Motor neuron (in vitro differentiated cells): ENCODE results near the gene SFXN5. TPM values are rescaled to one million over a fixed set of nuclear protein-coding genes. Genes with fewer than 3 reads are reported as not detected.

Experiments used
- ATAC-seq, 8 experiments: fragments of 200-7000 bp; cut with Tn5 transposase; replicated peaks in 6 of 8; 2 replicates each; pipeline ENCODE4 v1.8.0; 2021; ENCODE audit warnings: mild to moderate bottlenecking in 8 of 8, moderate library complexity in 8 of 8
- H3K27ac ChIP-seq, 2 donors: fragments of 250-450 bp; sonication (Bioruptor Pico); 2 replicates each; pipeline ENCODE4 v1.9.0; 2021; ENCODE audit warnings: antibody characterized with exemption in 2 of 2, mild to moderate bottlenecking in 2 of 2, moderate library complexity in 1 of 2
- H3K4me1 ChIP-seq, 2 donors: fragments of 250-450 bp; sonication (Bioruptor Pico); replicated peaks in 1 of 2; 2 replicates each; pipeline ENCODE4 v1.6.1; 2021; ENCODE audit warnings: antibody characterized with exemption in 2 of 2, mild to moderate bottlenecking in 2 of 2, moderate library complexity in 1 of 2
- H3K4me3 ChIP-seq, 5 donors: fragments of 250-450 bp; sonication (Bioruptor Pico); 2 replicates each; pipeline ENCODE4 v1.9.0; 2021; ENCODE audit warnings: antibody characterized with exemption in 5 of 5, mild to moderate bottlenecking in 5 of 5, moderate library complexity in 4 of 5
- WGBS, 10 experiments: fragments of 450-650 bp; shearing (Covaris generic); methylation state at CpG; one replicate each; pipeline ENCODE4 v1.0.0; 2022; 5-methylcytosine and 5-hydroxymethylcytosine counted together
- in situ Hi-C, 9 experiments: fragments of 400-800 bp; cut with MboI; loops; one replicate each; pipeline ENCODE4 v1.15.0; 2021; ENCODE audit warnings: low sequenced_read_pairs in 9 of 9, low pct_unique_long_range_greater_than_20kb in 2 of 9; ENCODE audit not compliant: unreplicated experiment in 9 of 9
- total RNA-seq, 8 experiments: library from RNA; unstranded; fragments of 300-600 nt; gene quantifications; 2 replicates each; pipeline versions ENCODE4 v1.2.3 to v1.2.4, GENCODE V29; 2022

SFXN5 gene
- total RNA-seq, 8 experiments from 2014 or later = 6.4 to 35.6 (median 16.0) TPM

DNA sequence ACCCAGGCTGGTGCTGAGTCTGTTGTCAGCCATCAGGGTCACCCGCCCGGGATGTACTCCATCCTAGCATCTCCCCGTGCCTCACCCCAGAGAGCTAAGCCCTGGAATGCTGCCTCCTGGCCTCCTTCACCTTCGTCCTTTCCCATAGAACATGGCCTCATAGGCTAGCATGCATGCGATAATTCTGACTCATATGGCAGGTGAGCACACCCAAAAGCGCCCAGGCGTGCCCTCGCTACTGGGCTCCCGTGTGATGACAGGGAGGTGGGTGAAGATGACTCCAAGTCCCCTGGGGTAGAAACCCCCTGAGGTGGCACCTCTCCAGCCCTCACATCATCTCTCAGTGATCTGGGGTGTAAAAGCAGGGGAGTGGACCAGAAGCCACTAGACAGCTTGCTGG lies 177.0 kb downstream of the SFXN5 start:
- Histone ChIP-seq H3K4me1 (peaks cover 4 to 5% of the 10 kb centered on the region in 2 donors), H3K4me3 (no peak overlapping the region), H3K27ac (no peak overlapping the region)
- ATAC-seq = no peak
- 40 to 100% (median 94%) methylated on average over 1 to 5 of the region's 9 CpGs; no CpG with 5 or more reads in 4 of the 10 experiments for WGBS, 10 experiments
- in situ Hi-C loops = loop anchor here in 7 of 9 experiments (10.0 to 25.0 kb wide), 5 partner anchors 268 to 1357 kb away; no protein-coding TSS in a partner anchor

DNA sequence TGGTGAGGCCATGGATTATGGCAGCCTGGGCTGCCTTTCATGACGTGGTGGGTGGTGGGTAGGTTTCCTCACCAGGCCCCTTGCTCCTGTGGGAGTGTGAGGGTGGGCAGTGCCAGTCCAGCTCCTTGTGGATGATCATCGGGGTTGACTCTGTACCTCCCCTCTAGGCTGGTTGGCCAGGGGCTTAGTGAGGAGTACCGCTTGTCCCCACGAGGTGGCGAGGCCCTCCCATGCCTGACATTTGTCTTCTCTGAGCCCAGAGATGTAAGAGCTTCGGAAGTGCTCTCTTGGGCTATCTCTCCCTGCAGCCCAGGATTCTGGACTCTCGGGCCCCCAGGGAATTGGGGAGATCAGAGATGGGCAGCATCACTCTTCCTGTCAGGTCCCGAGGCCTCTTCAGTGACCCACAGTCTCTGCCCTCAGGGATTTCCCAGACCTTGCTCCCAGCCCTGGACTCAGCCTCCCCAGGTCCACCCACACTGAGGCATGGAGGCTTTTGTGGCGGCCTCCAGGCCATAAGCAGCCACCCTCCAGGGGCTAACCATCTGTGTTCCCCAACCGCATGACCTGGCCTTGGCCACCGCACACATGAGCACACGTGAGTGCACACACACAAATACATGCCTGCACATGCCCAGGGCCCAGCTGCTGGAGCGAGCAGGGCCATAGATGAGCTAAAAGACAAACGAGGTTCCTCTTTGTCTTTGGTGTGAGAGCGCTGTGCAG lies 177.8 kb downstream of the SFXN5 start:
- no peak overlapping the region for H3K4me3 ChIP-seq
- ATAC-seq = peak; percentile 33 to 83 (median 50)
- in situ Hi-C loops = loop anchor here in 7 of 9 experiments (10.0 to 25.0 kb wide), 5 partner anchors 269 to 1356 kb away; no protein-coding TSS in a partner anchor
- WGBS, 10 experiments = 0 to 80% (median 34%) methylated on average over 1 to 7 of the region's 15 CpGs; no CpG with 5 or more reads in 3 of the 10 experiments
- no peak overlapping the region for H3K27ac ChIP-seq
- peaks cover 4 to 5% of the 10 kb centered on the region in 2 donors for H3K4me1 ChIP-seq

DNA sequence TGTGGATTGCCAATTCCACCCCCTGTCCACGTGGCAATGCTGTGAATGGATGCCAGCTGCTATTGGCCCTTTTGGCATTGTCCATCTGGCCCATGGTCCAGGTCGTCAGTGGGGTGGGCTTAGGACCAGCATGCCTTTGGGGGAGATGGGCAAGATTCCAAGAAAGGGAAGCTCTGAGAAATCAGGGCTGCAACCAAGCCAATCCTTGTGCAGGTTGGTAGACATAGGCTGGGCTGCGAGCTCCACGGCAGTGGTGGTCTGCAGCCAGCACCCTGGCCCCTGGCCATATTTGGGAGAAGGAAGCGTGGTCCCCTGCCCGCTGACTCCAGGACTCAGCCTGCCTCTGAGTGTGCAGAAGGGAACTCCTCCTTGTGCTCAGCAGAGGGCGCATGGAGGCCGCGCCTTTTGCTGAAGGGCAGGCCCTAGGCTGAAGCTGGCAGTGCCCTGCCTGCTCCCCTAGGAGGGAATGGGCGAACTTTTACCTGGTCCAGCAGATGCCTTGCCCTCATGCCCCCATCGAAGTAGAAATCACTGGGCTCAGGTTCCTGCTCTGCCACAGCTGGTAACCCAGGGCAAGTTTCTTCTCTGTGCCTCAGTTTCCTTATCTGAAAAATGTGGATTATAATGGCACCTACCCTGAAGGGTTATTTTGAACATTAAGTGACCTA lies 178.9 kb downstream of the SFXN5 start:
- no peak overlapping the region for H3K27ac ChIP-seq
- in situ Hi-C loops = loop anchor here in 7 of 9 experiments (10.0 to 25.0 kb wide), 5 partner anchors 270 to 1355 kb away; no protein-coding TSS in a partner anchor
- 0 to 20% (median 10%) methylated on average over 1 to 7 of the region's 11 CpGs; no CpG with 5 or more reads in 4 of the 10 experiments for WGBS, 10 experiments
- H3K4me1 ChIP-seq = peaks cover 4 to 5% of the 10 kb centered on the region in 2 donors
- H3K4me3 ChIP-seq = no peak overlapping the region
- peak; percentile 3 to 76 (median 56) for ATAC-seq

Other genes with a start within 250 kb of the SFXN5 start
- gene EXOC6B, start 245.7 kb downstream of the SFXN5 start, total RNA-seq = 10 to 100 TPM; 16.7 to 37.4 (median 25.3) TPM
- gene SPR, start 184.3 kb downstream of the SFXN5 start, total RNA-seq = 100 to 1,000 TPM in 1 of 8 experiments, 10 to 100 TPM in 2, 1 to 10 TPM in 3, under 1 TPM in 2; 0.55 to 116 (median 2.6) TPM
- gene EMX1, start 154.2 kb downstream of the SFXN5 start, total RNA-seq = 1 to 10 TPM in 3 of 8 experiments, under 1 TPM in 5; 0.11 to 2.6 (median 0.62) TPM
- gene RAB11FIP5, start 41.2 kb upstream of the SFXN5 start, total RNA-seq = 10 to 100 TPM in 5 of 8 experiments, 1 to 10 TPM in 3; 5.4 to 19.0 (median 11.1) TPM
- gene NOTO, start 130.9 kb upstream of the SFXN5 start, total RNA-seq = under 1 TPM in 7 of 8 experiments, not detected in 1; 0.13 to 0.70 (median 0.16) TPM
- gene SMYD5, start 142.5 kb upstream of the SFXN5 start, total RNA-seq = 10 to 100 TPM; 21.2 to 34.2 (median 24.1) TPM
- 10 to 100 TPM; 13.2 to 19.5 (median 16.0) TPM for gene PRADC1, start 161.5 kb upstream of the SFXN5 start, total RNA-seq
- gene CCT7, start 162.6 kb upstream of the SFXN5 start, total RNA-seq = 100 to 1,000 TPM; 230 to 423 (median 329) TPM
- gene FBXO41, start 212.8 kb upstream of the SFXN5 start, total RNA-seq = 1 to 10 TPM; 3.9 to 7.6 (median 5.6) TPM
- under 1 TPM in 4 of 8 experiments, not detected in 4; 0.09 to 0.47 (median 0.24) TPM for gene EGR4, start 221.8 kb upstream of the SFXN5 start, total RNA-seq